B cell (primary cell): ENCODE data around the gene DEAF1. TPM values are rescaled to one million over a fixed set of nuclear protein-coding genes. Genes with fewer than 3 reads are reported as not detected.

Experiments used
- ATAC-seq: fragments of 200-7000 bp; cut with Tn5 transposase; one replicate; pipeline ENCODE4 v1.10.0; 2021; ENCODE audit warnings: low read depth, mild to moderate bottlenecking, moderate number of reproducible peaks, moderate library complexity
- CTCF ChIA-PET: fragments of 350-600 bp; sonication (Branson Sonifier 250); formaldehyde crosslinking; loops from one replicate; lab custom pipeline; 2021; ENCODE audit warnings: antibody characterized with exemption, inconsistent platforms; lab: Charles Lee
- POLR2A ChIA-PET: fragments of 350-600 bp; sonication (Branson Sonifier 250); formaldehyde crosslinking; loops from one replicate; lab custom pipeline; 2021; ENCODE audit warnings: antibody characterized with exemption; lab: Charles Lee
- DNase-seq: peaks from one replicate; pipeline ENCODE4 v3.0.0; 2013
- H2AFZ ChIP-seq: 2 replicates; pipeline ENCODE4 v1.6.1; 2012; ENCODE audit warnings: mild to moderate bottlenecking, low read depth, low read length; ENCODE audit not compliant: insufficient read depth, poor library complexity, severe bottlenecking
- H3K27ac ChIP-seq, 2 donors: 1 replicate in 1 of 2; 2 replicates in 1 of 2; pipeline ENCODE4 v1.5.1; 2012 to 2013; ENCODE audit warnings: low read length in 2 of 2, mild to moderate bottlenecking in 2 of 2, moderate library complexity in 1 of 2
- H3K27me3 ChIP-seq, 4 experiments: fragments of 200-600 bp in 1 of 4; sonication (generic) in 1 of 4; replicated peaks in 1 of 4; 1 replicate in 2 of 4; 2 replicates in 2 of 4; pipeline versions ENCODE4 v1.6.1 to v1.7.0; 2013 to 2016; ENCODE audit warnings: low read length in 3 of 4, mild to moderate bottlenecking in 2 of 4, mixed read lengths in 1 of 4, moderate library complexity in 1 of 4; ENCODE audit not compliant: insufficient read depth in 4 of 4, control insufficient read depth in 3 of 4; ENCODE audit errors: control extremely low read depth in 1 of 4
- H3K36me3 ChIP-seq, 2 experiments: replicated peaks in 1 of 2; 1 replicate in 1 of 2; 2 replicates in 1 of 2; pipeline versions ENCODE4 v1.6.1 to v1.7.1; 2013; ENCODE audit warnings: low read length in 1 of 2; ENCODE audit not compliant: insufficient read depth in 2 of 2, control insufficient read depth in 1 of 2; ENCODE audit errors: control extremely low read depth in 1 of 2, extremely low read depth in 1 of 2
- H3K4me1 ChIP-seq, 2 donors: fragments of 200-600 bp in 1 of 2; sonication (generic) in 1 of 2; 1 replicate in 1 of 2; 2 replicates in 1 of 2; pipeline versions ENCODE4 v1.5.1 to v1.6.1; 2013 to 2017; ENCODE audit warnings: low read length in 2 of 2; ENCODE audit not compliant: control insufficient read depth in 2 of 2, insufficient read depth in 2 of 2
- H3K4me2 ChIP-seq: replicated peaks from 2 replicates; pipeline ENCODE3; 2012; ENCODE audit warnings: mild to moderate bottlenecking, low read depth, low read length; ENCODE audit not compliant: poor library complexity, severe bottlenecking
- H3K4me3 ChIP-seq, 5 experiments: fragments of 200-600 bp in 1 of 5; sonication (generic) in 1 of 5; 1 replicate in 3 of 5; 2 replicates in 2 of 5; pipeline versions ENCODE4 v1.5.1 to v1.7.0; 2011 to 2016; ENCODE audit warnings: low read length in 4 of 5, mild to moderate bottlenecking in 4 of 5, low read depth in 2 of 5, control low read depth in 1 of 5, moderate library complexity in 1 of 5; ENCODE audit not compliant: insufficient read depth in 1 of 5; ENCODE audit errors: control extremely low read depth in 1 of 5, extremely low read depth in 1 of 5
- H3K79me2 ChIP-seq: fragments of 200-600 bp; sonication (generic); one replicate; pipeline ENCODE4 v1.6.0; 2016; ENCODE audit warnings: low read length; ENCODE audit not compliant: control insufficient read depth, insufficient read depth
- H3K9ac ChIP-seq: fragments of 200-600 bp; sonication (generic); 2 replicates; pipeline ENCODE4 v1.6.1; 2017; ENCODE audit warnings: mild to moderate bottlenecking, low read length, moderate library complexity
- H3K9me3 ChIP-seq, 3 donors: one replicate each; pipeline versions ENCODE4 v1.6.1 to v1.7.1; 2013; ENCODE audit warnings: low read length in 2 of 3; ENCODE audit not compliant: control insufficient read depth in 2 of 3, insufficient read depth in 1 of 3; ENCODE audit errors: control extremely low read depth in 1 of 3
- H4K20me1 ChIP-seq: 2 replicates; pipeline ENCODE4 v1.6.0; 2012; ENCODE audit warnings: mild to moderate bottlenecking, low read length; ENCODE audit not compliant: insufficient read depth, control insufficient read depth, poor library complexity, severe bottlenecking
- H3K27ac Mint-ChIP-seq: one replicate; pipeline ENCODE4 v1.8.0; 2021; ENCODE audit warnings: mixed read lengths
- H3K27me3 Mint-ChIP-seq: one replicate; pipeline ENCODE4 v1.8.0; 2021; ENCODE audit warnings: mixed read lengths
- H3K4me1 Mint-ChIP-seq: one replicate; pipeline ENCODE4 v1.8.0; 2021; ENCODE audit warnings: mixed read lengths
- H3K4me3 Mint-ChIP-seq: one replicate; pipeline ENCODE4 v1.8.0; 2021; ENCODE audit warnings: mixed read lengths
- H3K9me3 Mint-ChIP-seq: one replicate; pipeline ENCODE4 v1.8.0; 2022; ENCODE audit warnings: mixed read lengths; ENCODE audit not compliant: insufficient read depth
- EZH2 ChIP-seq: IDR thresholded peaks from 2 replicates; pipeline ENCODE4 v1.6.1; 2012; ENCODE audit warnings: borderline replicate concordance, low read depth, mild to moderate bottlenecking, moderate library complexity, low read length; ENCODE audit not compliant: insufficient read depth, poor library complexity, severe bottlenecking
- WGBS: methylation state at CpG from one replicate; pipeline ENCODE4 v1.1.5; 2013; ENCODE audit warnings: missing lambda C conversion rate; ENCODE audit not compliant: insufficient coverage; 5-methylcytosine and 5-hydroxymethylcytosine counted together
- intact Hi-C: fragments of 100-400 bp; cut with micrococcal nuclease; formaldehyde crosslinking; loops from one replicate; pipeline ENCODE4 v1.10.0; 2022
- polyA plus RNA-seq: library from polyadenylated mRNA; depleted of rRNA; stranded (reverse); fragments of >200 nt; gene quantifications from 2 replicates; pipeline ENCODE4 v1.2.3, GENCODE V29; 2012
- total RNA-seq, 2 donors: library from RNA; stranded (reverse); fragments of 120-200 nt in 1 of 2; gene quantifications; 1 replicate in 1 of 2; 2 replicates in 1 of 2; pipeline versions ENCODE4 v1.2.3 to v1.2.4, GENCODE V29; 2013 to 2022
- TF ChIP-seq, protein P1 (sequence below): fragments of 200-600 bp; IDR thresholded peaks from one replicate; pipeline ENCODE4 v1.8.0; 2022; ENCODE audit warnings: antibody characterized with exemption, mild to moderate bottlenecking

The DEAF1 gene
- total and polyA plus RNA-seq, 2 donors (not counting 1 experiment from before 2014, with no cell fraction given) = 31.8 to 53.6 TPM

DNA sequence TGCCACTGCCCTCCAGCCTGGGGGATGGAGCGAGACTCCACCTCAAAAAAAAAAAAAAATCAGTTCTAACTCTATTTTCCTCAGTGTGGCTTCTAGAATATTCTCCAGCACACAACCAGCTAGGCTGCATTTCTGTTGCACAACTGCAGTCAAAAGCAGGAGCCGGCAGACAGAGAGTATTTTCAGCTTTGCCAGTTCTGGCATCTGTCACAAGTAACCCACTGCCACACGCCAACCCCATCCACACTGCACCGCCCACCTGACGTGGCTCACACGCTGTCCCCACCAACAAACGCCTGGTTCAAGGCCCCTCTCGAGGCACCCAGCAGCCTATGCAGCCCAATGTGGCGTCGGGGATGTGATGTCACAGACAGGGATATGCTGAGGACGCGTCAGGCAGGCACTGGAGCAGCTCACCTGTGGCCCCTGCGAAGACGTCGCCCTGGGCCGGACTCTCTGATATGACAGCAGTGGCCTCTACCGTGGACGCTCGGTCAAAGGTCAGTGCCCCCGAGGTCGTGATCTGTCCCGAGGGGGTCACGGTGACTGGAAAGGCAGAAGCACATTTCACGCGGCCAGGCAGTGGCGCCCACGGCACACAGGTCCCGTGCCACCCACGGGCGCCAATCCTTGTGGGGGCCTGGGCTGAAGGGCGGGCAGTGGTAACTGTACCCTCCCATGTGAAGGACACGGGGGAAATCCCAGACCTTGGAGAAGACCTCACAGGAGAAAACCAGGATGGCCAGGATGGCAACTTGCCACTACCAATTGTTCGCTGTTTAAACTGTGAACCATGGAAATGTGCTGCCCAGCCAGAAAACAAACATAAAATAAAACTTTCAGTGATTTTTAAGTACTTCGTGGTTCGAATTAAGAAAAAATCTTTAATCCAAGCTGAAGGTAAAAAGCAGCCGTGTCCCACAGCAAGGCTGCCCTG lies 15.5 kb downstream of the DEAF1 start:
- no peak overlapping the region for H2AFZ ChIP-seq
- intact Hi-C loops = no loop called here
- H3K79me2 ChIP-seq = no peaks in the 10 kb centered on the region
- no peaks in the 10 kb centered on the region for H3K27me3 ChIP-seq
- no peaks in the 10 kb centered on the region for H3K4me1 ChIP-seq
- Mint-ChIP-seq H3K4me1 (no peaks in the 10 kb centered on the region), H3K9me3 (no peaks in the 10 kb centered on the region), H3K27ac (no peak overlapping the region), H3K4me3 (no peak overlapping the region), H3K27me3 (no peaks in the 10 kb centered on the region)
- ChIA-PET CTCF (no interaction called here), POLR2A (no interaction called here)
- H3K36me3 ChIP-seq = peaks cover 0 to 37% of the 10 kb centered on the region in 2 experiments
- H3K4me3 ChIP-seq = no peak overlapping the region
- H3K4me2 ChIP-seq = no peak overlapping the region
- no peaks in the 10 kb centered on the region for H4K20me1 ChIP-seq
- ATAC-seq (no peak), DNase-seq (no peak)
- no peak for TF ChIP-seq EZH2
- TF ChIP-seq, protein P1, sequence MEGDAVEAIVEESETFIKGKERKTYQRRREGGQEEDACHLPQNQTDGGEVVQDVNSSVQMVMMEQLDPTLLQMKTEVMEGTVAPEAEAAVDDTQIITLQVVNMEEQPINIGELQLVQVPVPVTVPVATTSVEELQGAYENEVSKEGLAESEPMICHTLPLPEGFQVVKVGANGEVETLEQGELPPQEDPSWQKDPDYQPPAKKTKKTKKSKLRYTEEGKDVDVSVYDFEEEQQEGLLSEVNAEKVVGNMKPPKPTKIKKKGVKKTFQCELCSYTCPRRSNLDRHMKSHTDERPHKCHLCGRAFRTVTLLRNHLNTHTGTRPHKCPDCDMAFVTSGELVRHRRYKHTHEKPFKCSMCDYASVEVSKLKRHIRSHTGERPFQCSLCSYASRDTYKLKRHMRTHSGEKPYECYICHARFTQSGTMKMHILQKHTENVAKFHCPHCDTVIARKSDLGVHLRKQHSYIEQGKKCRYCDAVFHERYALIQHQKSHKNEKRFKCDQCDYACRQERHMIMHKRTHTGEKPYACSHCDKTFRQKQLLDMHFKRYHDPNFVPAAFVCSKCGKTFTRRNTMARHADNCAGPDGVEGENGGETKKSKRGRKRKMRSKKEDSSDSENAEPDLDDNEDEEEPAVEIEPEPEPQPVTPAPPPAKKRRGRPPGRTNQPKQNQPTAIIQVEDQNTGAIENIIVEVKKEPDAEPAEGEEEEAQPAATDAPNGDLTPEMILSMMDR = no peak
- no peak overlapping the region for H3K27ac ChIP-seq
- 97% methylated on average over 36 of the region's 36 CpGs for WGBS
- no peak overlapping the region for H3K9ac ChIP-seq
- H3K9me3 ChIP-seq = peaks cover 0 to 11% (median 0%) of the 10 kb centered on the region in 3 donors

DNA sequence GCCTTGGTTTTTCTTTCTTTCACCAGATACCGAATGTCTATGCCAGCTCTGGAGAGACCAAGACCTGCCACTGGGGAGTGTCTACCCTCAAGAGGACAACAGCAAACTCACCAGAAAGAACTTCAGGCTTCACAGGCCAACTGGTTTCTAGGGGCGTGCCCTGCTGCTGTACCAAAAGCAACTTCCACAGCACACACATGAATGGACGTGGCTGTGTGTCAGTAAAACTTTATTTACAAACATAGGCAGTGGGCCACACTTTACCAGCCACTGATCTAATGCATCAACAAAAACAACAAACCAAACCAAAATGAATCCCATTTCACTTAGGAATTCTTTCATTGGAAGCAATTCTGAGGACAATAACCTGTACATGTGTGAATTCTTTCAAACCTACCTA lies 16.7 kb downstream of the DEAF1 start:
- WGBS = 100% methylated on average over 3 of the region's 3 CpGs
- TF ChIP-seq, protein P1 = no peak
- no peak for TF ChIP-seq EZH2
- ChIA-PET POLR2A (no interaction called here), CTCF (no interaction called here)
- Mint-ChIP-seq H3K27me3 (no peaks in the 10 kb centered on the region), H3K27ac (no peak overlapping the region), H3K9me3 (no peaks in the 10 kb centered on the region), H3K4me1 (no peaks in the 10 kb centered on the region), H3K4me3 (no peak overlapping the region)
- Histone ChIP-seq H3K4me1 (no peaks in the 10 kb centered on the region), H3K9me3 (peaks cover 0 to 11% (median 0%) of the 10 kb centered on the region in 3 donors), H3K27ac (no peak overlapping the region), H3K4me3 (no peak overlapping the region), H3K4me2 (no peak overlapping the region), H2AFZ (no peak overlapping the region), H3K36me3 (peaks cover 0 to 39% of the 10 kb centered on the region in 2 experiments), H3K9ac (no peak overlapping the region), H3K27me3 (no peaks in the 10 kb centered on the region), H4K20me1 (no peaks in the 10 kb centered on the region), H3K79me2 (no peaks in the 10 kb centered on the region)
- ATAC-seq = no peak
- no peak for DNase-seq
- intact Hi-C loops = no loop called here
